ENCODE results near the gene LCN6. TPM values are rescaled to one million over a fixed set of nuclear protein-coding genes. Genes with fewer than 3 reads are reported as not detected.

Gene LCN6
- total RNA-seq, 1 donor from 2014 or later, result not detected

- intact Hi-C loops (cut with micrococcal nuclease), result loop anchor here (1.0 kb wide), 1 partner anchor 27 kb away; no protein-coding TSS in a partner anchor
- H3K36me3 Mint-ChIP-seq (ENCODE audit: low read depth), result peaks cover 35% of the 10 kb centered on the region
- H3K27me3 Mint-ChIP-seq (ENCODE audit: low read depth), result no peaks in the 10 kb centered on the region
- peak overlapping the region; percentile 66 for H3K4me3 Mint-ChIP-seq (ENCODE audit: low read depth)
- H3K9me3 Mint-ChIP-seq, result no peaks in the 10 kb centered on the region
- peaks cover 21% of the 10 kb centered on the region for H3K4me1 Mint-ChIP-seq (ENCODE audit: low read depth)
- no peak for DNase-seq (ENCODE audit: low spot score)
- H3K27ac Mint-ChIP-seq, result no peak overlapping the region
Observed at GRCh38 chr9:136728548-136729123, 19.7 kb downstream of the LCN6 start.

- Mint-ChIP-seq H3K4me3 (ENCODE audit: low read depth) (peak overlapping the region; percentile 97), H3K4me1 (ENCODE audit: low read depth) (peaks cover 21% of the 10 kb centered on the region), H3K27ac (no peak overlapping the region), H3K36me3 (ENCODE audit: low read depth) (peaks cover 40% of the 10 kb centered on the region), H3K27me3 (ENCODE audit: low read depth) (no peaks in the 10 kb centered on the region), H3K9me3 (no peaks in the 10 kb centered on the region)
- intact Hi-C loops (cut with micrococcal nuclease), result loop anchor here (1.0 kb wide), 1 partner anchor 27 kb away; no protein-coding TSS in a partner anchor
- DNase-seq (ENCODE audit: low spot score), result peak; percentile 88
Observed at GRCh38 chr9:136728080-136728547, 20.2 kb downstream of the LCN6 start.

GRCh38 chr9:136726631-136727191 is 21.6 kb downstream of the LCN6 start:
- H3K36me3 Mint-ChIP-seq (ENCODE audit: low read depth), result peaks cover 40% of the 10 kb centered on the region

DNA sequence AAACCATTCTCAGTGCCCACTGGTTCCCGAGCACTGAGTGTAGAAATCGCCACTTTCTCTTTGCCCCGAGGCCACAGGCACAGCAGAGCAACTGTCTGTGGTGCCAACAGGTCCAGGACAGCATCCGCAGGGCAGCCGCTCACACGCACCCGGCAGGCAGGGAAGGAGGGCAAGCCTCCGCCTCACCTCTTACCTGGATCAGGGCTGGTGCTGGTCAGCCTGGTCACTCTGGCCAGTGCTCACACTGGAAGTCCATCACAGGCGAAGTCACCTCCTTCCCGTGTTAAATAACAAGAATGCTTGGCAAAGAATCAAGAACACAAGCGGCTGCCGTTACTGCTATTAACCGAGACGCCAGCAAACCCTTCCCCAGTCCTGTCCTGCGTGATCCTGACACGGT is 22.2 kb downstream of the LCN6 start:
- H3K9me3 Mint-ChIP-seq, result no peaks in the 10 kb centered on the region
- peak overlapping the region; percentile 97 for H3K4me3 Mint-ChIP-seq (ENCODE audit: low read depth)
- peaks cover 40% of the 10 kb centered on the region for H3K36me3 Mint-ChIP-seq (ENCODE audit: low read depth)
- no peaks in the 10 kb centered on the region for H3K27me3 Mint-ChIP-seq (ENCODE audit: low read depth)
- intact Hi-C loops (cut with micrococcal nuclease), result no loop called here
- no peak for DNase-seq (ENCODE audit: low spot score)
- peaks cover 17% of the 10 kb centered on the region for H3K4me1 Mint-ChIP-seq (ENCODE audit: low read depth)
- peak overlapping the region; percentile 90 for H3K27ac Mint-ChIP-seq

More at GRCh38 chr9:136726631-136727191, 21.6 kb downstream of the LCN6 start:
- Mint-ChIP-seq H3K9me3 (no peaks in the 10 kb centered on the region), H3K27me3 (ENCODE audit: low read depth) (no peaks in the 10 kb centered on the region), H3K4me1 (ENCODE audit: low read depth) (peaks cover 17% of the 10 kb centered on the region), H3K4me3 (ENCODE audit: low read depth) (peak overlapping the region; percentile 97), H3K27ac (peak overlapping the region; percentile 90)
- DNase-seq (ENCODE audit: low spot score), result peak; percentile 33
- intact Hi-C loops (cut with micrococcal nuclease), result no loop called here

- peaks cover 40% of the 10 kb centered on the region for H3K36me3 Mint-ChIP-seq (ENCODE audit: low read depth)
- H3K4me3 Mint-ChIP-seq (ENCODE audit: low read depth), result peak overlapping the region; percentile 97
- H3K27ac Mint-ChIP-seq, result no peak overlapping the region
- intact Hi-C loops (cut with micrococcal nuclease), result no loop called here
- H3K4me1 Mint-ChIP-seq (ENCODE audit: low read depth), result peaks cover 17% of the 10 kb centered on the region
- no peaks in the 10 kb centered on the region for H3K9me3 Mint-ChIP-seq
- DNase-seq (ENCODE audit: low spot score), result no peak
- no peaks in the 10 kb centered on the region for H3K27me3 Mint-ChIP-seq (ENCODE audit: low read depth)
Observed at GRCh38 chr9:136725612-136726011, 22.7 kb downstream of the LCN6 start.

DNA sequence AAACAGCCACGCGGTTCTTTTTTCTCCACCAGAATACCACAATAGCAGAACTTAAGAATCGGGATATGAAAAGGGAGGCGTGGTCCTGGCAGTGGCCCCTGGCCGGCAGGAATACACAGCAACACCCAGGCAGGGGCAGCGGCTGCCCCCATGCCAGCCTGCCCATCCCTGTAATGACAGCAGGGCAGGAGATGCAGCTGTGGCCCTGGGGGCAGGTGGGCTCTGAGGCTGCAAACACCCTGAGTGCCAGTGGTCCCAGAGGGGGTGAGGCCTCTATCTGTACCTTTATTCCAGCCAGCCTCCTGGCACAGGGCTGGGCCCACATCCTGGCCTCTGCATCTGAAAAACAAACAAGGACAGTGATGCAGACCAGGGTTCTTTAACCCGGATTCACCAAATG is 23.6 kb downstream of the LCN6 start:
- no peaks in the 10 kb centered on the region for H3K27me3 Mint-ChIP-seq (ENCODE audit: low read depth)
- intact Hi-C loops (cut with micrococcal nuclease), result no loop called here
- H3K9me3 Mint-ChIP-seq, result no peaks in the 10 kb centered on the region
- H3K4me3 Mint-ChIP-seq (ENCODE audit: low read depth), result no peak overlapping the region
- peaks cover 12% of the 10 kb centered on the region for H3K4me1 Mint-ChIP-seq (ENCODE audit: low read depth)
- H3K36me3 Mint-ChIP-seq (ENCODE audit: low read depth), result peaks cover 40% of the 10 kb centered on the region
- no peak for DNase-seq (ENCODE audit: low spot score)
- no peak overlapping the region for H3K27ac Mint-ChIP-seq

DNA sequence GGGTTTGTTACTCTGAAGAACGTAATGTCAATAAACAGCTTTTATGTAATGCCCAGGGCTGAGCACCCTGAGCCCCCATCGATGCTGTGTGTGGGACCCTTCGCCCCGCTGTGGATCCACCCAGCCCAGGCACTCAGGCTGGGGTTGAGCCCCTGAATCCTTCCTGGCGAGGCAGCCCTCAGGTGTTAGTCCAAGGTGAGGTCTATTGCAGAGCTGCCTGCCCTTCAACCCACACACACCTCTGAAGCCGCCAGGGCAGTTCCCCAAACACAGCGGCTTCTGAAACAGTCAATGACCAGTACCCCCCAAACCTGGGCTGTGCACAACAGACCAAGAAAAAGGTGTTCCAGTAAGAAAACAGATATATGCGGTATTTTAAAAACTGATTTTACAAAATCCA is 24.3 kb downstream of the LCN6 start:
- H3K9me3 Mint-ChIP-seq, result no peaks in the 10 kb centered on the region
- no peaks in the 10 kb centered on the region for H3K27me3 Mint-ChIP-seq (ENCODE audit: low read depth)
- DNase-seq (ENCODE audit: low spot score), result no peak
- peaks cover 11% of the 10 kb centered on the region for H3K4me1 Mint-ChIP-seq (ENCODE audit: low read depth)
- peaks cover 40% of the 10 kb centered on the region for H3K36me3 Mint-ChIP-seq (ENCODE audit: low read depth)
- H3K4me3 Mint-ChIP-seq (ENCODE audit: low read depth), result peak overlapping the region; percentile 13
- intact Hi-C loops (cut with micrococcal nuclease), result no loop called here
- no peak overlapping the region for H3K27ac Mint-ChIP-seq

DNA sequence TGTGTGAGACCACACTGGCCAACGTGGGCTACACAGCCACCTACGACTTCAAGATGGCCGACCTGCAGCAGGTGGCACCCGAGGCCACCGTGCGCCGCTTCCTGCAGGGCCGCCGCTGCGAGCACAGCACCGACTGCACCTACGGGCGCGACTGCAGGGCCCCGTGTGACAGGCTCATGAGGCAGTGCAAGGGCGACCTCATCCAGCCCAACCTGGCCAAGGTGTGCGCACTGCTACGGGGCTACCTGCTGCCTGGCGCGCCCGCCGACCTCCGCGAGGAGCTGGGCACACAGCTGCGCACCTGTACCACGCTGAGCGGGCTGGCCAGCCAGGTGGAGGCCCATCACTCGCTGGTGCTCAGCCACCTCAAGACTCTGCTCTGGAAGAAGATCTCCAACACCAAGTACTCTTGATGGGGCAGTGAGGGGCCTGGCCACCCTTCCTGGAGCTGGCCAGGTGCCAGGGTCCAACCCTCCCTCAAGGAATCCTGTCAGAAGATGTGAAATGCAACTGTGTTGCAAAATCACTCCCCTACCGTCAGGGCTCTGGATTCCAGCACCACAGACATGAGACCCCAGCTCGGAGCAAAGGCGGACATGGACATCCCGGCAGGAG is 24.9 kb downstream of the LCN6 start:
- intact Hi-C loops (cut with micrococcal nuclease), result no loop called here
- Mint-ChIP-seq H3K27me3 (ENCODE audit: low read depth) (no peaks in the 10 kb centered on the region), H3K4me3 (ENCODE audit: low read depth) (no peak overlapping the region), H3K36me3 (ENCODE audit: low read depth) (peaks cover 40% of the 10 kb centered on the region), H3K27ac (no peak overlapping the region), H3K4me1 (ENCODE audit: low read depth) (peaks cover 11% of the 10 kb centered on the region), H3K9me3 (no peaks in the 10 kb centered on the region)
- DNase-seq (ENCODE audit: low spot score), result no peak

DNA sequence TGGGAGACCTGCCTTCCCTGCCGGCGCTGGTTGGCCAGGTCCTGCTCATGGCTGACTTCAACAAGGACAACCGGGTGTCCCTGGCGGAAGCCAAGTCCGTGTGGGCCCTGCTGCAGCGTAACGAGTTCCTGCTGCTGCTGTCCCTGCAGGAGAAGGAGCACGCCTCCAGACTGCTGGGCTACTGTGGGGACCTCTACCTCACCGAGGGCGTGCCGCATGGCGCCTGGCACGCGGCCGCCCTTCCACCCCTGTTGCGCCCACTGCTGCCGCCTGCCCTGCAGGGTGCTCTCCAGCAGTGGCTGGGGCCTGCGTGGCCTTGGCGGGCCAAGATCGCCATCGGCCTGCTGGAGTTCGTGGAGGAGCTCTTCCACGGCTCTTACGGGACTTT is 25.4 kb downstream of the LCN6 start:
- DNase-seq (ENCODE audit: low spot score), result no peak
- Mint-ChIP-seq H3K4me3 (ENCODE audit: low read depth) (no peak overlapping the region), H3K27me3 (ENCODE audit: low read depth) (no peaks in the 10 kb centered on the region), H3K36me3 (ENCODE audit: low read depth) (peaks cover 40% of the 10 kb centered on the region), H3K27ac (no peak overlapping the region), H3K4me1 (ENCODE audit: low read depth) (peaks cover 11% of the 10 kb centered on the region), H3K9me3 (no peaks in the 10 kb centered on the region)
- intact Hi-C loops (cut with micrococcal nuclease), result no loop called here

DNA sequence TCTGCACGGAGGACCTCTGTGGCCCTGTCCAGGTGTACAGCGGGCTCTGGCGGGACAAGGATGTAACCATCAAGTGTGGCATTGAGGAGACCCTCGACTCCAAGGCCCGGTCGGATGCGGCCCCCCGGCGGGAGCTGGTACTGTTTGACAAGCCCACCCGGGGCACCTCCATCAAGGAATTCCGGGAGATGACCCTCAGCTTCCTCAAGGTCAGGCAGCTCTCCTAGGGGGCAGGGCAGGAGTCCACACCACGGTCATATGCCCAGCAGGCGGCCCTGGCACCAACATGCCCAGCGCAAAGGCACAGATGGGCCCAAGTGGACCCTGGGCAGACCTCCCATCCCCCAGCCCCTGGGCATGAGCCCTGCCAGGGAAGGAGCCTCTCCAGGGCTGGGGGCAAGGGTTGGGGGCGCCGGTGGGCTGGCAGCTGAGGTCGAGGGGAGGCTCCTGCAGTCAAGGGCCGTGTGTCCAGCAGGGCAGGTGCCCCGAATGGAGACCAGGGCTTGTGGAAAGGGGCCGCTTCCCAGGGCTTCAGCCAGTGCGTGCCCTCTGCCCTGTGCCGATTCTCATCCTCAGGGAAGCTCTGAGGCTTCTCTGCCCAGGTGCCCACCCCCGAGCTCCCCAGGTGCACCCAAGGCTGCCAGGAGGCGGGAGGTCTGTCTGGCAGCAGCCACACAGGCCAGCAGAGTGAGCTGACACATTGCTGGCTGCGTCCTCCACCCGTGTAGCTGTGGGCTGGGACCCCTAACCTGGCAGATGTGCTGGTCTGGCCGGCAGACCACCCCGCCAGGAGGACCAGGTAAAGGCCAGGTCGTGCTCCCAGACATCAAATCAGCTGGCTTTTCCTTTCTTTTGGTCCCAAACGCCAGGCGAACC is 26.0 kb downstream of the LCN6 start:
- Mint-ChIP-seq H3K27me3 (ENCODE audit: low read depth) (no peaks in the 10 kb centered on the region), H3K36me3 (ENCODE audit: low read depth) (peaks cover 38% of the 10 kb centered on the region), H3K9me3 (no peaks in the 10 kb centered on the region), H3K27ac (no peak overlapping the region), H3K4me3 (ENCODE audit: low read depth) (no peak overlapping the region), H3K4me1 (ENCODE audit: low read depth) (peaks cover 11% of the 10 kb centered on the region)
- no peak for DNase-seq (ENCODE audit: low spot score)
- intact Hi-C loops (cut with micrococcal nuclease), result no loop called here

DNA sequence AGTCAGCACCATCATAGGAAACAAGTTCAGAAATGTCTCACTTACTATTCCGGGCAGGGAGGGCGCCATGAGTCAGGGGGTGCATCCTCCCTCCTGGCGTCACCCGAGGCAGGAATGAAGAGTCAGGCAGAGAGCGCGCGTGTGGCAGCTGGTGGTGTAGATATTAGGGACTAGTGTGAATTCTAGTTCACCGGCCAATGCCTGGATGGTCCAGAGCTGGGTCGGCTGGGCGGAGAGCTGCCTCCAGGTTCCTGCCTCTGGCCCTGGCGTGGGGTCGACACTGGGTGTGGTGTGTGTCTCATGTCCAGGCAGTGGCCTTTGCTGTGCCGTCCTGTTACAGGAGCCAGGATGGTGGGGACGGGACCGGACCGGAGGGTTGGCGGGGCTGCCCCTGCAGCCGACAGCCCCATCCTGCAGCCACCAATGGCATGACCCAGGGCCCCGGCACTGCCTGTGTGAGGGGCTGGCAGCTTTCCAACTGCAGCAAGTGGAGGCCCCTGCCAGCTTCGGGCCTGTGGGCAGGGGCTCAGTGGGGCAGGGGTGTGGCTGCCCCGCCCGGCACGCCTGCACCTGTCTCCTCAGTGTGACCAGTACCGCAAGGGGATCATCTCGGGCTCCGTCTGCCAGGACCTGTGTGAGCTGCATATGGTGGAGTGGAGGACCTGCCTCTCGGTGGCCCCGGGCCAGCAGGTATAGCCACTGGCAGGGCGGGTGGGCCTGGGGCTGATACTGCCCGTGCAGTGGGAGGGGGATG is 26.8 kb downstream of the LCN6 start:
- no peaks in the 10 kb centered on the region for H3K9me3 Mint-ChIP-seq

GRCh38 chr9:136720898-136721338 is 27.4 kb downstream of the LCN6 start:
- peaks cover 5% of the 10 kb centered on the region for H3K4me1 Mint-ChIP-seq (ENCODE audit: low read depth)
- no peak overlapping the region for H3K4me3 Mint-ChIP-seq (ENCODE audit: low read depth)
- H3K27ac Mint-ChIP-seq, result no peak overlapping the region
- no peak for DNase-seq (ENCODE audit: low spot score)
- peaks cover 25% of the 10 kb centered on the region for H3K36me3 Mint-ChIP-seq (ENCODE audit: low read depth)
- H3K9me3 Mint-ChIP-seq, result no peaks in the 10 kb centered on the region
- H3K27me3 Mint-ChIP-seq (ENCODE audit: low read depth), result peaks cover under 1% of the 10 kb centered on the region
- intact Hi-C loops (cut with micrococcal nuclease), result no loop called here

More for the DNA sequence above, 26.8 kb downstream of the LCN6 start:
- peaks cover 7% of the 10 kb centered on the region for H3K4me1 Mint-ChIP-seq (ENCODE audit: low read depth)
- no peak overlapping the region for H3K4me3 Mint-ChIP-seq (ENCODE audit: low read depth)
- no peaks in the 10 kb centered on the region for H3K27me3 Mint-ChIP-seq (ENCODE audit: low read depth)
- DNase-seq (ENCODE audit: low spot score), result no peak
- intact Hi-C loops (cut with micrococcal nuclease), result no loop called here
- peaks cover 31% of the 10 kb centered on the region for H3K36me3 Mint-ChIP-seq (ENCODE audit: low read depth)
- no peak overlapping the region for H3K27ac Mint-ChIP-seq
